Measurements from ENCODE around the gene TAC4. TPM values are rescaled to one million over a fixed set of nuclear protein-coding genes. Genes with fewer than 3 reads are reported as not detected.

TAC4 gene
- total and polyA plus RNA-seq, 9 of the 15 experiments (the other 6 are each of a cell fraction or from before 2014, with no cell fraction given), result 0.17 TPM; not detected in 8

GRCh38 chr17:49836111-49837030, 11.5 kb downstream of the TAC4 start:
- H4K20me1 ChIP-seq (replicated peaks; ENCODE audit: control insufficient read depth, insufficient read depth, low read length), result no peaks in the 10 kb centered on the region
- peaks cover 9 to 26% of the 10 kb centered on the region in 2 experiments for H3K4me1 ChIP-seq (replicated peaks in 1 of 2; ENCODE audit: control insufficient read depth in 2 of 2, insufficient read depth in 2 of 2, low read length in 2 of 2)
- in situ Hi-C loops (cut with MboI), result no loop called here
- H3K27me3 ChIP-seq (ENCODE audit: control insufficient read depth in 2 of 2, insufficient read depth in 2 of 2, low read length in 2 of 2), result no peaks in the 10 kb centered on the region
- DNase-seq (ENCODE audit: extremely low read depth in 1 of 4, low spot score in 3 of 4) (no peak), FAIRE-seq (no peak), ATAC-seq (no peak)
- H3K9me1 ChIP-seq (ENCODE audit: control insufficient read depth, insufficient read depth, low read length), result peaks cover 4% of the 10 kb centered on the region
- no peak overlapping the region for H2AFZ ChIP-seq (ENCODE audit: low read depth, low read length)
- intact Hi-C loops (cut with micrococcal nuclease), result no loop called here
- no peaks in the 10 kb centered on the region for H3K79me2 ChIP-seq (ENCODE audit: control insufficient read depth, insufficient read depth, low read length)
- H3K9me3 ChIP-seq (replicated peaks; ENCODE audit: control insufficient read depth, insufficient read depth, low read depth, low read length), result no peaks in the 10 kb centered on the region
- H3K4me2 ChIP-seq (ENCODE audit: insufficient read depth, low read length), result no peak overlapping the region
- CTCF ChIA-PET (ENCODE audit: low intra/inter-chr PET ratio), result no interaction called here
- POLR2A ChIA-PET, result no interaction called here
- peaks cover 24% of the 10 kb centered on the region for H3K36me3 ChIP-seq (ENCODE audit: control insufficient read depth, insufficient read depth, low read length)
- H3K9ac ChIP-seq (ENCODE audit: insufficient read depth in 1 of 2, low read depth in 2 of 2, low read length in 2 of 2), result no peak overlapping the region
- H3K27ac ChIP-seq (ENCODE audit: extremely low read depth, low read depth, low read length), result no peak overlapping the region
- H3K4me3 ChIP-seq, result no peak overlapping the region
- BruUV-seq (replicated peaks), result no TSS peak
- WGBS (ENCODE audit: insufficient coverage, low coverage, missing lambda C conversion rate), result 79% methylated on average over 16 of the region's 16 CpGs
- no peak for TF ChIP-seq PHF20 (IDR thresholded peaks at IDR 0.05; ENCODE audit: partially characterized antibody)
- TF ChIP-seq BDP1 (IDR thresholded peaks at IDR 0.05; ENCODE audit: insufficient read depth, insufficient read length), result no peak
- TF ChIP-seq, protein P1, sequence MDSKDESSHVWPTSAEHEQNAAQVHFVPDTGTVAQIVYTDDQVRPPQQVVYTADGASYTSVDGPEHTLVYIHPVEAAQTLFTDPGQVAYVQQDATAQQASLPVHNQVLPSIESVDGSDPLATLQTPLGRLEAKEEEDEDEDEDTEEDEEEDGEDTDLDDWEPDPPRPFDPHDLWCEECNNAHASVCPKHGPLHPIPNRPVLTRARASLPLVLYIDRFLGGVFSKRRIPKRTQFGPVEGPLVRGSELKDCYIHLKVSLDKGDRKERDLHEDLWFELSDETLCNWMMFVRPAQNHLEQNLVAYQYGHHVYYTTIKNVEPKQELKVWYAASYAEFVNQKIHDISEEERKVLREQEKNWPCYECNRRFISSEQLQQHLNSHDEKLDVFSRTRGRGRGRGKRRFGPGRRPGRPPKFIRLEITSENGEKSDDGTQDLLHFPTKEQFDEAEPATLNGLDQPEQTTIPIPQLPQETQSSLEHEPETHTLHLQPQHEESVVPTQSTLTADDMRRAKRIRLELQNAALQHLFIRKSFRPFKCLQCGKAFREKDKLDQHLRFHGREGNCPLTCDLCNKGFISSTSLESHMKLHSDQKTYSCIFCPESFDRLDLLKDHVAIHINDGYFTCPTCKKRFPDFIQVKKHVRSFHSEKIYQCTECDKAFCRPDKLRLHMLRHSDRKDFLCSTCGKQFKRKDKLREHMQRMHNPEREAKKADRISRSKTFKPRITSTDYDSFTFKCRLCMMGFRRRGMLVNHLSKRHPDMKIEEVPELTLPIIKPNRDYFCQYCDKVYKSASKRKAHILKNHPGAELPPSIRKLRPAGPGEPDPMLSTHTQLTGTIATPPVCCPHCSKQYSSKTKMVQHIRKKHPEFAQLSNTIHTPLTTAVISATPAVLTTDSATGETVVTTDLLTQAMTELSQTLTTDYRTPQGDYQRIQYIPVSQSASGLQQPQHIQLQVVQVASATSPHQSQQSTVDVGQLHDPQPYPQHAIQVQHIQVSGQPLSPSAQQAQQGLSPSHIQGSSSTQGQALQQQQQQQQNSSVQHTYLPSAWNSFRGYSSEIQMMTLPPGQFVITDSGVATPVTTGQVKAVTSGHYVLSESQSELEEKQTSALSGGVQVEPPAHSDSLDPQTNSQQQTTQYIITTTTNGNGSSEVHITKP (IDR thresholded peaks at IDR 0.05; ENCODE audit: partially characterized antibody), result no peak
- TF ChIP-seq, protein P2, sequence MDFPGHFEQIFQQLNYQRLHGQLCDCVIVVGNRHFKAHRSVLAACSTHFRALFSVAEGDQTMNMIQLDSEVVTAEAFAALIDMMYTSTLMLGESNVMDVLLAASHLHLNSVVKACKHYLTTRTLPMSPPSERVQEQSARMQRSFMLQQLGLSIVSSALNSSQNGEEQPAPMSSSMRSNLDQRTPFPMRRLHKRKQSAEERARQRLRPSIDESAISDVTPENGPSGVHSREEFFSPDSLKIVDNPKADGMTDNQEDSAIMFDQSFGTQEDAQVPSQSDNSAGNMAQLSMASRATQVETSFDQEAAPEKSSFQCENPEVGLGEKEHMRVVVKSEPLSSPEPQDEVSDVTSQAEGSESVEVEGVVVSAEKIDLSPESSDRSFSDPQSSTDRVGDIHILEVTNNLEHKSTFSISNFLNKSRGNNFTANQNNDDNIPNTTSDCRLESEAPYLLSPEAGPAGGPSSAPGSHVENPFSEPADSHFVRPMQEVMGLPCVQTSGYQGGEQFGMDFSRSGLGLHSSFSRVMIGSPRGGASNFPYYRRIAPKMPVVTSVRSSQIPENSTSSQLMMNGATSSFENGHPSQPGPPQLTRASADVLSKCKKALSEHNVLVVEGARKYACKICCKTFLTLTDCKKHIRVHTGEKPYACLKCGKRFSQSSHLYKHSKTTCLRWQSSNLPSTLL (IDR thresholded peaks at IDR 0.05), result no peak
- TF ChIP-seq RBM25 (IDR thresholded peaks at IDR 0.05; ENCODE audit: low read depth, low read length, severe bottlenecking), result no peak
- no peak for TF ChIP-seq EZH2 (IDR thresholded peaks at IDR 0.05; ENCODE audit: borderline replicate concordance, low read depth, low read length)
- TF ChIP-seq NFIC (IDR thresholded peaks at IDR 0.05), result no peak
- TF ChIP-seq BRF1 (IDR thresholded peaks at IDR 0.05; ENCODE audit: borderline replicate concordance, extremely low read depth, insufficient read length), result no peak
- no peak for TF ChIP-seq ZNF282 (CRISPR knock-in tag; IDR thresholded peaks at IDR 0.05)
- no peak for TF ChIP-seq DIDO1 (tag; IDR thresholded peaks at IDR 0.05; ENCODE audit: low read depth)
- TF ChIP-seq, protein P3, sequence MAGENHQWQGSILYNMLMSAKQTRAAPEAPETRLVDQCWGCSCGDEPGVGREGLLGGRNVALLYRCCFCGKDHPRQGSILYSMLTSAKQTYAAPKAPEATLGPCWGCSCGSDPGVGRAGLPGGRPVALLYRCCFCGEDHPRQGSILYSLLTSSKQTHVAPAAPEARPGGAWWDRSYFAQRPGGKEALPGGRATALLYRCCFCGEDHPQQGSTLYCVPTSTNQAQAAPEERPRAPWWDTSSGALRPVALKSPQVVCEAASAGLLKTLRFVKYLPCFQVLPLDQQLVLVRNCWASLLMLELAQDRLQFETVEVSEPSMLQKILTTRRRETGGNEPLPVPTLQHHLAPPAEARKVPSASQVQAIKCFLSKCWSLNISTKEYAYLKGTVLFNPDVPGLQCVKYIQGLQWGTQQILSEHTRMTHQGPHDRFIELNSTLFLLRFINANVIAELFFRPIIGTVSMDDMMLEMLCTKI (IDR thresholded peaks at IDR 0.05; ENCODE audit: partially characterized antibody), result no peak
- no peak for TF ChIP-seq ARID3A (IDR thresholded peaks at IDR 0.05; ENCODE audit: borderline replicate concordance, low read depth, low read length)
- TF ChIP-seq ZNF184 (CRISPR knock-in tag; IDR thresholded peaks at IDR 0.05), result no peak

Data from K562 (cell line).